Activated T-cell treated with anti-CD3 and anti-CD28 coated beads for 1 hour (primary cell): Measurements from ENCODE around the gene ZNF827.

Source experiments
- DNase-seq: peaks from one replicate; pipeline ENCODE4 v3.0.0-alpha.2; 2020; ENCODE audit warnings: low read depth

ZNF827 gene

DNA sequence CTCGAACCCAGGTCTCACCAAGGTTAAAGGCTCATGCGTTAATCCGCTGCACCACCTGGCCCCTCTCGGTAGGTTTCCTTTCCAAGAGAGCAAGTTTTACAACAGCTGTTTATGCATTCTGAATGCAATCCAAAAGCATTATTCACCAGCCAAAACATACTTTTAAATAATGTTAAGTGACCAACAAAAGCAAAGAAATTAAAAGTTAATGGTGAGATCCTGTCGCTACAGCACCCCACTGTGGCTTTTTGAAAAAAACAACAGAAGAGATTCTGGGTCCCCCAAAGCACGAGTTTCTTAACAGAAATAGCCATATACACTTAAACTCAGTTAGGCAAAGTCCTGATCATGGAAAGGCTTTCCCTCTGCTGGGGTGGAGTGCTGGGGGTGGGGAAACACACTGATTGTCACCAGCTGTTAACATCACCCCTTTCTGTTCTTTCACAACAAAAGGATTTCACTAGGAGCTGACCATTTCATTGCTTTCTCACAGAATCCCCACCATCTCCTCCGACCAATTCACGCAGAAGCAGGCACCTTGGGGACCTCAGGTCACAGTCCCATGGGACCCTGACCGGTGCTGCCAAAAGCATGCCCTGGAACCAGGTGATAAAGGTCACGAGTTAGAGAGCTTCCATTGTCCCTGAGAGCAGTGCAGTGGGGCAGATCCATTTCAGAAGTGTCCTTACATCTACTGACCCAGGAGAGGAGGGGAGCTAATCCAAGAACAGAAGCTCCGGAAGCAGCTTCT, 51.2 kb downstream of the ZNF827 start:
- DNase-seq: no peak

- no peak for DNase-seq
Observed at GRCh38 chr4:145886871-145887240, 51.8 kb downstream of the ZNF827 start.

DNA sequence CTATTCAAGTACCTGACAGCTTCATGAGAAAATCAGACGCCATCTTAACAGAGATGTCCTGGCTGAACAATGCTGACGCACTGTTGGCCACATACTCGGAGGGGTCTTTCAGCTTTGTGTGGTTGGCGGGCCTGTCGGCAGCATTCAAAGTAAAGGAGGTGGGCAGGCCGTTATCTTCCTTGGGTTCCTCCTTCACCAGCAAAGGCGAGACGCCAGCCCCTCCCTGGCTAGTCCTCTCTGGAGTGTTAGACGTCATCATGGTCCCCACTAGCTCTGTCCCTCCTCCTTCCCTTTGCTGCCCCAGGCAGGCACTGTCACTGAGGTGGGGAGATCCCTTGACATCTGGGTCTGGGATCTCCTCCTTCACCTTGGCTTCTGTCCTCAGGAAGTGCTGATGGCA, 53.0 kb downstream of the ZNF827 start:
- no peak for DNase-seq

DNA sequence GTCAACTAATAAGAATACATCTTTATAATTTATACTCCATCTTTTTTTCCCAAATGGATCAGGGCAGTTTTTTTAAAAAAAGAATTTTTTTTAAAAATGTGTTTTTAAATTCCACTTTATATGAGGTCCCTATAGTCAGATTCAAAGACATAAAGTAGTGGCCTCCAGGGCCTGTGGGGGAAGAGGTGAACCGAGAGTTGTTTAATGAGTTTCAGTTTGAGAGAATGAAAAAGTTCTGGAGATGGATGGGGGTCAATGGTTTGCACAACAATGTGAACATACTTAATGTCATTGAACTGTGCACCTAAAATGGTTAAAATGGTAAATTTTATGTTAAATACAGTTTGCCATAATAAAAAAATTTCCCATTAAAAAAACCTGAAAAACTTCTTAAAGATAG, 53.8 kb downstream of the ZNF827 start:
- no peak for DNase-seq

DNA sequence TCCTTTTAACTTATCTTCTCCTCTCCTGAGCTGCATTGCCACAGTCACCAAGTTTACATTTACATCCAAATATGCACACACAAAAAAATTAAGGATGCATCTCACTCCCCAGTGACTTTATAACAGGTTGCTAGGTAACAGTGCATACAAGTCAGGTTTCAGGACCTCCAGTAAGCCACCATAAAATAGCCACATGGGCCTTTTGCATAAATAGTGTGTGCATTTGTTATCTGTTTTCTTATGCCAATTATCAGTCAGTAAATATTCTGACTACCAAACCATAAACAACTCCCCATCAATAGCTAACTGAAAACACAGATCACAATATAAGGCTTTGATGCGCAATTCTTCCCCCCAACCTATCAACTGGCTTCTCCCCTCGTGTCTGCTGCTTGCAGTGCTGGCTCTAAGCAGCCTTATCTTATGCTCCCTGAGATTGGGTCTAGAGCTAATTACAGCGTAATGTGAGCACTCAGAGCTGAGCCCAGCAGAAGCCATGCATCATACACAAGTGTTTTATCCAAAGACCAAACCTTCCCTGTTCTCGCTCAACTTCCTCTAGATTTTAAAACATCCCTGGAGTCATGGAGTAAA, 55.4 kb downstream of the ZNF827 start:
- no peak for DNase-seq

DNA sequence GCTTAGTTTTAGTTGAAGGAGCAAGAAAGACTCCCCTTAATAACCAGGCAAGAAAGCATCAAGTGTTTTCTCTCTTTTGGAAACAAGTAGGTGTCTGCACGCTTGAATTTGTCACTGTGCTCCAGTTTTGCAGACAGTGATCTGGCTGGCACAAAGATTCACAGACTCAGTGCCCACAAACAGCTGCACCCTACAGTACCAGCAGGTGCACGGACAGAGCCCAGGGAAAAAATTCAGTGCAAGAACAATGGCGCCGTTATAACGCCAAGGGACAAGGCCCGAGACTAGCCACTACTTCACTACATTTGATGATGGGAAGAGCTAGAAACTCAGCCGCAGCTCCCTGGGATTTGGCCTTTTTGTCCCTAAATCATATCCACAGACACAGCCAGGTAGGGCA, 56.0 kb downstream of the ZNF827 start:
- DNase-seq: no peak

DNA sequence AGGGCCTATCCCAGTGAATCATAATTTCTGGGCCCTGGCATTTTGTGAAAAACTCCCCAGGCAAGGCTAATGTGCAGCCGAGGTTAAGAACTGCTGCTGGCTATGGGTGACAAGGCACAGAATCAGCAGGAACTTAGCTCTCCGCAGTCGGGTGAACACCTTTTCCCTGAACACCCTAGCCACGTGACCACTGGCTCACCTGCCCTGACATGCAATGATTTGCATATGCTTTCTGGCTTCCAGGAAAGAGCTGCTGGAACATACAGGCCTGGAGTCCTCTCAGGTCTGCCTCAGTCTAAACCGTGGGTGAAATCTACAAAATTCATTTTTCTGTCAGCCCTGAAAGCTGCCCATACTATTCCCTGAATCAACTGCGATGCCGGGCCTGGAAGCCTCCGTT, 56.6 kb downstream of the ZNF827 start:
- DNase-seq: no peak

GRCh38 chr4:145881576-145881975, 57.0 kb downstream of the ZNF827 start:
- DNase-seq: no peak

GRCh38 chr4:145880355-145880960, 58.2 kb downstream of the ZNF827 start:
- no peak for DNase-seq

DNA sequence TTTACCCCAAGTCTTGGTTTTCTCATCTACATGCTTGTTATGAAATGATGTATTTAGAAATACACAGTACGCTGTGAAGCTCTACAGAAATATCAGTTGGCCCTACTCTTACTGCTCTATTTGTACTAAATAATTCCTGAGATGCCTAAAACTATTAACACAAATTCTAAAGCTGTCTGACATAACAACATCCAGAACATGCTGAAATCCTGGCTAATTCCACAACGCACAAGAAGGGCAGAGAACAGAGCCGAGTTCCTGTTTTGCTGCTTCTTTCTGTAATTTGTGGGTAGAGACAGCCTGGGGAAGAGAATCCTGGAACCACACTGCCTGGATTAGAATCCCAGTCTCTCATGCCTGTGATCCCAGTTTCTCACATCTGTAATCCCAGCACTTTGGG, 59.0 kb downstream of the ZNF827 start:
- DNase-seq: no peak

DNA sequence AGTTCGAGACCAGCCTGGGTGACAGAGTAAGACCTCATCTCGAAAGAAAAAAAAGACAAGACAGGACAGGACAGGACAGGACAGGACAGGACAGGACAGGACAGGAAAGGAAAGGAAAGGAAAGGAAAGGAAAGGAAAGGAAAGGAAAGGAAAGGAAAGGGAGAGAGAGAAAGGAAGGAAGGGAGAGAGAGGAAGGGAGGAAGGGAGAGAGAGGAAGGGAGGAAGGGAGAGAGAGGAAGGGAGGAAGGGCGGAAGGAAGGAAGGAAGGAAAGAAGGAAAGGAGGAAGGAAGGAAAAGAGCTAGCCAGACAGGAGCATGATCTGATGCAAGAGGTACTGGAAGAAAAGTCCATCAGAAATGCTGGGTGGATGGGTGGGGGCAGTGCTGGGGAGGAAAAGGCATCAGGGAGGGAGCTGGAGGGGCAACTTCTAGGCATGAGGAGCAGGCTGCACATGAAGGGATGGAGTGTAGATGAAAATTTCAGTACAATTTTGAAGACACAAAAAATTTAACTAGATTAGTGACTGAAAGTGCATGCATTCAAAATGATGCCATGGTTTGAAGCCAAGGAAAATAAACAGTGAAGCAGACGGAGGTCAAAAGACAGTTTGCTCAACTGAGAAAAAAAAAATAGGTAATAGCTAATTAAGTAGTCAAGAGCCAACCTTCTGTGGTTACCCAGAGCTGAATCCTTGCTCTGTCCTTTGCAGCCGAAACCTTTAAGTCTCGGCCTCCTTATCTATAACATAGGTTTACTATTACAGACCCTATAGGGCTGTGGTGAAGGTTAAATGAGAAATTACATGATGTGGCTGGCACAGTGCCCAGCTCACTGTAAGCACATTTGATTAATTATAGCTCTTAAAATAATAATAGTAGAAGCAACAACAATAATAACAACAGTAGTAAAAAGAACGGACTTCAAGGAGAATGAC, 59.9 kb downstream of the ZNF827 start:
- no peak for DNase-seq

DNA sequence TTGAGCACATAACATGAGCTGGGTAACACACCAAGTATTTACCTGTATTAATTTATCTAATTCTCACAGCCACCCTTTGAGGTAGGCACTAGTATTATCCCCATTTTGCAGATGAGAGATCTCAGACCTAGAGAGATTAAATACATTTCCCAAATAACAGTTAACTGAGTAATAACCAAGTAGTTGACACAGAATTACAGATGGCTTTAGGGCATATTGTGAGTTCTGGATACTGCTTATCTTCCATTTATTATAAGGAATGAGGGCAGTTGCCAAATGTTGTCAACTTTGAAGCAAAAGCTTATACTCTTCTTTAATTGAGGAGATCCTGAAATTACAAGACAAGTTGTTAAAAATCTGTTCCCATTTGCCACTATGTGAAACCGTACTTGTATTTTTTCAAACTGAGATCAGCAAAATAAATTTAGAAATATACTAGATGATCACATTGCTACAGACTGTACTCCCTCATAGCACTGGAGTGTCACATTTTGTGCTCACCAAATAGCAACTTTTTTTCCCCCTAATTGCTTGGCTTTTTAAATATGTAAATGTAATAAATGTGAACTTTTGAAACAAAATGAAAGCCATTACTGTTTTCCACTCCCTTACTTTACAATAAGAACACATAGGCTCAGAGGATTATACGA, 62.0 kb downstream of the ZNF827 start:
- no peak for DNase-seq

GRCh38 chr4:145873901-145874300, 64.7 kb downstream of the ZNF827 start:
- DNase-seq: no peak

- no peak for DNase-seq
Observed at GRCh38 chr4:145871209-145871608, 67.4 kb downstream of the ZNF827 start.

GRCh38 chr4:145870155-145871020, 68.2 kb downstream of the ZNF827 start:
- DNase-seq: no peak

DNA sequence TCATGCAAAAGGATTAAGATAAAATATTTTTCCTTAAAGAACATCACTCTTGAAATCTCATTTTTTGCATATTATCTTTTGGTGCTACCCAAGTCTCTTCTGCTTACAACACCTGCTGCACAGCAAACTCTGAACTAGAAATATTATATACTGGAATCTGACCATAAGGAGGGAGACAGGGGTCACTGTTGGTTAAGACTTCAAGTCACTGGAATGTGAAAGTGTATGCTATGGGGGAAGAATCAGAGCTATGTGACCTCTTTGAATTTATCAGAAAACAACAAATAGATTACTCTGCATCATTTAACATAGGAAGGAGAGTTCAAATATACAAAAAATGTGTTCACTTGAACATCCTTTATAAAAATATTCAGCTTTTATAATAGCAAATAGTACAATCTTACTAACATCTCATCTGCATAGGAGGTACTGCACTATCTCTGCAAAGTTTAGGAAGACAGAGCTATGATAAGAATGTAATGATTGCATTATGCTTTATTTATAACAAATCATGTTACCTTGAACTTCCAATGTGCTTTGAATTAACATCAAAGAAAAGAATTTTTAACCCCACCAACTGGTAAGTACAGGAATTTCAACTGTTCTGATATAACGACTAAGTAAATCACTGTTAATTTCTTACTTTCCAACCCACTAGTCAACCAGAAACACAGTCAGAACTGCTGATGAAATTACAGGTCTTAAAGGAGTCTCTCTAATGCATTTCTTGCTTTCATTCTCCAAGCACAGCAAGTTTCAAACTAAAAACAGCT, 69.8 kb downstream of the ZNF827 start:
- no peak for DNase-seq

- no peak for DNase-seq
Observed at GRCh38 chr4:145867406-145867805, 71.2 kb downstream of the ZNF827 start.

DNA sequence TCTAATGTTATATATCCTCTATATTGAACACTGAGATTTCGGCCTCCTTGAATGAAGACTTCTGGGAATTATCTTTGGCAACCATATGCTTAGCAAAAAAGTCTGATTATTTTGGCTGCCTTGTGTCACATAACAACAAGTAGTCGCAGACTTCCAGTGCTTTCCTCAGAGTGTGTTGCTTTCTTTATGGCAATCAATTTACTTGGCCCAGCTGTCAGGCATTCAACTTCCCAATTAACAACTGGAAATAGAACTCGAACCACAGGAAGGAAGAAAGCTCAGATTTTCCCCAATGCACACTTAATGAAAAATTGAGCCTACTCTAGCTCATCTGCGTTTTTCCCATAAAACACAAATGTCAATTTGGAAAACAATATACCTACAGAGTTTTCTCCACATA, 71.6 kb downstream of the ZNF827 start:
- no peak for DNase-seq

DNA sequence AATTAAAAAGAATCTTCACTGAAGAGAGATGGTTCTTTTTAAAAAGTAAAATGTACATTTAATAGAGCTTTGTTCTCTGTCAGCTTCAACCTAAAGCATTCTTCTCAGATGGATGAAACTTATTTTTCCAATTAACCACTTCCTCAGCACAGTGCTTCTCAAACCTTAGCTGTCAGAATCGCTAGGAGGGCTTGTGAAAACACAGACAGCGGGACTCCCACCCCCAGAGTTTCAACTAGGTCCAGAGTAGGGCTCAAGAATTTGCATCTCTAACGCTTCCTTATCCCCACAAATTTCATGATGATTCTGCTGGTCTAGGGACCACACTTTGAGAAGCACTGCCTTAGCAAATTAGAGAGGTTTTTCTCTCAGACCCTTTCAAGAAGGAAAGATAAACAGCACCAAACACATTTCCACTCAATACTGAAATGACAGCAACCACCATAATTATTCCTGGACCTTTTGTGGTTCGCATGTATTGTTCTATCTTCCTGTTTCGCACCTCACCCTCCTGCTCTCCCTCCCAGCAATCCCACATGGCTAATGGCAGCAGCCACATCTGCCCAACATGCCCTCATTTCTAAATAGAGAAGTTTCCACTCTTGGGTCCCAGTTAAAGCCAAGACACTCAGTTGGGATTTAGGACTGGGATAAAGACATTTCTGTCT, 73.2 kb downstream of the ZNF827 start:
- no peak for DNase-seq

DNA sequence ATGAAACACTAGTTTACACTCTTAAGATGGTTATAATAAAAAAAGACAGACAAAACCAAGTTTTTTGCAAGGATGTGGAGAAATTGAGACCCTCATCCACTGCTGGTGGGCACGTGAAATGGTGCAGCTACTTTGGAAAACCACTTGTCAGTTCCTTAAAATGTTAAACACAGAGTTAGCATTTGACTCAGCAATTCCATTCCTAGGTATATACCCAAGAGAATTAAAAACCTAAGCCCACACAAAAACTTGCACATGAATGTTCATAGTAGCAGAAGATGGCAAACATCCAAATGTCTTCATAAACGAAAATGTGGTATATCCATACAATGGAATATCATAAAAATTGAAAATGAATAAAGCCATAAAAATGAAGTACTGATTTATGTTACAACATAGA, 75.4 kb downstream of the ZNF827 start:
- no peak for DNase-seq
